Testis (tissue), 2 donors: ENCODE data around the gene SLC13A5.

ENCODE experiments used
- POLR2A ChIP-seq: fragments of 450-650 bp; IDR thresholded peaks from one replicate; pipeline ENCODE4 v1.6.1; 2017; ENCODE audit warnings: antibody characterized with exemption, mild to moderate bottlenecking, moderate library complexity
- TF ChIP-seq, protein P1 (sequence below), 3 experiments: fragments of 450-650 bp in 2 of 3; fragments of 200-600 bp in 1 of 3; sonication (generic) in 1 of 3; IDR thresholded peaks; one replicate each; pipeline ENCODE4 v1.5.1; 2016 to 2019; ENCODE audit warnings: antibody characterized with exemption in 3 of 3, mild to moderate bottlenecking in 2 of 3, moderate library complexity in 1 of 3

DNA sequence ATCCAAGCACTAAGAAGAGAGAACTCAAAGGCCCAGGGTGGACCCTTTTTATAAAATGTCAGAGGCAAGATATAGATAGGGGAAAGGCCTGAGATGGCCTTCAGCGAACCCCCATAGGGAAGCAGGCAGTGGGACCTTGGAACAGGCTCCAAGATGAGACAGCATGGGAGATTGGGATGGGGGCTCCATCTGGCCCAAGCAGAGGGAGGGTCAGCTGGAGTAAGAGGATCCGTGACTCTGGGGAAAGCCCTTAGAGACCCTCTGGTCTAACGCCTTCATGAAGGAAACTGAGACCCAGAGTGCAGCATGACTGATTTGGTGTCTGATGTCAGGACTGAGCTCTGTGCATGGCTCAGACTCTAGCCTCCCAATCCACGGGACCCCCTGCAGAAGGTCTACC lies 30.8 kb downstream of the SLC13A5 start:
- TF ChIP-seq, protein P1, sequence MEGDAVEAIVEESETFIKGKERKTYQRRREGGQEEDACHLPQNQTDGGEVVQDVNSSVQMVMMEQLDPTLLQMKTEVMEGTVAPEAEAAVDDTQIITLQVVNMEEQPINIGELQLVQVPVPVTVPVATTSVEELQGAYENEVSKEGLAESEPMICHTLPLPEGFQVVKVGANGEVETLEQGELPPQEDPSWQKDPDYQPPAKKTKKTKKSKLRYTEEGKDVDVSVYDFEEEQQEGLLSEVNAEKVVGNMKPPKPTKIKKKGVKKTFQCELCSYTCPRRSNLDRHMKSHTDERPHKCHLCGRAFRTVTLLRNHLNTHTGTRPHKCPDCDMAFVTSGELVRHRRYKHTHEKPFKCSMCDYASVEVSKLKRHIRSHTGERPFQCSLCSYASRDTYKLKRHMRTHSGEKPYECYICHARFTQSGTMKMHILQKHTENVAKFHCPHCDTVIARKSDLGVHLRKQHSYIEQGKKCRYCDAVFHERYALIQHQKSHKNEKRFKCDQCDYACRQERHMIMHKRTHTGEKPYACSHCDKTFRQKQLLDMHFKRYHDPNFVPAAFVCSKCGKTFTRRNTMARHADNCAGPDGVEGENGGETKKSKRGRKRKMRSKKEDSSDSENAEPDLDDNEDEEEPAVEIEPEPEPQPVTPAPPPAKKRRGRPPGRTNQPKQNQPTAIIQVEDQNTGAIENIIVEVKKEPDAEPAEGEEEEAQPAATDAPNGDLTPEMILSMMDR (IDR thresholded peaks at IDR 0.05) = no peak
- no peak for TF ChIP-seq POLR2A
